KOPT-K1 (cell line): ENCODE measurements around the gene ENOX1.
A peak's percentile ranks its signal among the peaks of the same experiment; 100 is the strongest.

Source experiments
- H3K27ac ChIP-seq: fragments of 200-600 bp; sonication (generic); 2 replicates; pipeline ENCODE4 v1.5.1; 2016; ENCODE audit warnings: antibody characterized with exemption, mild to moderate bottlenecking, low read depth, low read length; ENCODE audit not compliant: poor library complexity, severe bottlenecking
- H3K36me3 ChIP-seq: fragments of 200-600 bp; sonication (generic); 2 replicates; pipeline ENCODE4 v1.5.1; 2017; ENCODE audit warnings: antibody characterized with exemption, mild to moderate bottlenecking, low read length, moderate library complexity; ENCODE audit not compliant: insufficient read depth
- H3K9me3 ChIP-seq: fragments of 200-600 bp; sonication (generic); 2 replicates; pipeline ENCODE4 v1.5.1; 2017; ENCODE audit warnings: antibody characterized with exemption, low read length, mild to moderate bottlenecking; ENCODE audit not compliant: insufficient read depth, poor library complexity, severe bottlenecking

ENOX1 gene

DNA sequence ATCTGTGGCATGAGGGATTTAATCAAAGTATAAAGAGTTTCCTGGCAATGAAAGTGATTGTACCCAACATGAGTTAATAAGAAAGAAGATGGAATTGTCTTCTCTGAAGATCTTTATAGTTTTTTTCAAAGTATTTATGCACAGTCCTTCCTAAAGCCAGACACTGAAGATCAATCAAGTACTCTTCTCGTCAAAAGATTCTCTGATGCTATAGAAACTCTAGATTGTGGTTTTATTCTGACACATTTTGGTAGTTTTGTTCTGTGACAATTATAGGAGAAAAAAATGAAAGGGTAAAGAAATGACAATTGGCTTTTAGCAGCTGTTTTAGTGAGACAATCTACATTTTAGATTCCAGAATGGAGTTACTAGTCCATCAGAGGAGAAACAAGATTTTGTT, 10.4 kb upstream of the ENOX1 start:
- H3K36me3 ChIP-seq = no peaks in the 10 kb centered on the region
- H3K9me3 ChIP-seq = no peaks in the 10 kb centered on the region
- no peak overlapping the region for H3K27ac ChIP-seq

DNA sequence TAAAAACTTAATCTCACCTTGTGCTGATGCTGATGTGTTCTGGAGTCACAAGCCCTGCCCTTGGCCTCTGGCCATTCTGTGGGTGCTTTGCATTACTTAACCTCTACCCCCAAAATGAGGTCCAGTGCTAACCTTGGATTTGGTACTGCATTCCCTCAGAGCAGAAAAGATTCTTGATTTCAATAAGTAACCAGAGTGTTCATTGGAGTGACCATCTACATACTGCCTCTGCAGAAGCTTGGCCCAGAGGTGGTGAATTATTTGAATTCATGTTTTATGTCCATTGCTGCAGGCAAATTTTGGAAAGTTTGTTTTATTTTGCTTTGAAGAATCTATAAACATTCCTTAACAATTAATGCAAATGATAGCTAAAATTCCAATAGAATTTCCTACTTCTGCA, 7.6 kb upstream of the ENOX1 start:
- no peak overlapping the region for H3K27ac ChIP-seq
- no peaks in the 10 kb centered on the region for H3K9me3 ChIP-seq
- H3K36me3 ChIP-seq = no peaks in the 10 kb centered on the region

DNA sequence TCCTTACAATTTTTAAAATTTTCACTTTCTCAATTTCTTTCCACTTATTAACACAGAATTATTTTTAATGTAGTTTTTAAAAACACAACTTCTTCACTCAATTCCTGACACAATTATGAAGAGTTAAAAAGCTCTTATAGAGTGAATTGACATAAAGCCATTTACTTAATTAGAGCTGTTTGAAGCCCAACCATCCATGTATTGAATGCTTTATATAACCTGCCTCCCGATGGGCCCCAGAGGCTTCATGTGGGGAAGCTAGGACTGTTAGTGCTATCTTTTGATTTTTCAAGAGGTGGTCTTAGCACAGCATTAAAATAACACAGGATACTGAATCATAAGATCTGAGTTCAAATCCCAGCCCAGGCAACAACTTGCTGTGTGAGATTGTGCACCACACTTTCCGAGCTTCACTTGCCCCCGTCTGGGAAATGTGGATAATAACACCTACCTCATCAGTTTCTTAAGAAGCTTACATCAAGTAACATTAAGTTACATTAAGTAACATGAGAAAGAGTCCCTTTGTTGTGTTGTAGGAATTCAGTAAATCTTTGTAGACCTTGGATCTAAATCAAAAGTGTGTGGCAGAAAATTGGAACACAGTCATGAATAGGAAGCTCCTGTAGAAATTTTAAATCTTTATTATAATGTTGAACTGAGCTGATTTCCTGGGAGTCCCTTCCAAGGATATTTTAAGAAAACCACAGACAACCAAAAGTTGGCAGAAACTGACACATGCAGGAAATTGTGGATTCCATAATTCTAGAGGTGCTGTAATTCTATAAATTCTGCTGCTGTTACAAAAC, 5.5 kb upstream of the ENOX1 start:
- Histone ChIP-seq H3K9me3 (no peaks in the 10 kb centered on the region), H3K36me3 (no peaks in the 10 kb centered on the region), H3K27ac (no peak overlapping the region)

DNA sequence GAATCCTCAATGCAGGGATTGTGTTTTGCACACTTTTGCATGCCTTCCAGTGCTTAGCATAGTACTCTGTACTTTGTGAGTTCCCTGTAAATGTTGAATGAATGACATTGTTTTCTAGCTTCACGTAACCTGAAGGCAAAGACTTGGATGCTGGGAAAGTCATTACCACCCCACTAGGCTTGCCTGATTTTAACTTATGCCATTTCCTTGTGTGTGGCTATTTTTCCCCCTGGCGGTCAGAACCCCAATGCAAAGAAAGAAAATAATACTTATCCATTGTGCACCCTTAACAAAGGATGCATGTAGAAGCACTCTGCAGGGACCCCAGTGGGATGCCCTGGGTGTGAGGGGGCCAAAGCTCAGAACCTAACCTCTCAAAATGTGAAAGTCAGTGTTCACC, 1.2 kb upstream of the ENOX1 start:
- Histone ChIP-seq H3K9me3 (no peaks in the 10 kb centered on the region), H3K36me3 (no peaks in the 10 kb centered on the region), H3K27ac (no peak overlapping the region)

DNA sequence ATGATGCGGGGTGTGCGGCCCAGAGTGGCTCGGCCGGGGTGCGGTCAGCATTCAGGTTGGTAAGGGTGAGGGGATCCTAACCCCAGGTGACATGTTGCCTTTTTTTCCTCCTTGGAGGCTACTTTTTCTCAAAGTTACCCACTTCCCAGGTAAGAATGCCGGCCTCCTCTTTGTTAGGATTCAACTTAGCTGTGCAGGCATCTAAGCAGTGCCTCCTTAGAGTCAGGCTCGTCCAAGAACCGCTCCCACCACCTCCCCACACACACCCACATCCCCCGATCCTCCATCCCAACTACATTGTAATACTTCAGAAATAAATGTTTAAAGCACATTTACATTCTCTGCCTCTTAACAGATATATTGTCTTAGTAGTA, 733 bp upstream of the ENOX1 start:
- no peaks in the 10 kb centered on the region for H3K36me3 ChIP-seq
- no peaks in the 10 kb centered on the region for H3K9me3 ChIP-seq
- H3K27ac ChIP-seq = peak overlapping the region; percentile 27

DNA sequence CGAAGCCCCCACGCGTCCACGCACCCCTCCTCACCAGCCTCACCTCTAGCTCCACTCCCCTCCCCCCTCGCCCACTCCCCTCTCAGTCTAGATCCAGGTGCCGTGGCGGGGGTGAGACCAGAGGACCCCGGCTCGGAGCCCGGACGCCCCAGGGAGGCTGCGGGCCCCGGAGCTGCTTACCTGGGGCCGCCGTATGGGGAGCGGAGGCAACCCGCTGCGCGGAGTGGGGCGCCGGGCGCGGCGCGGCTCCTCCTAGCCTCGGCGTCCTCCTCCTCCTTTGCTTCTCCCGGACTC, 353 bp downstream of the ENOX1 start:
- Histone ChIP-seq H3K36me3 (no peaks in the 10 kb centered on the region), H3K27ac (no peak overlapping the region), H3K9me3 (no peaks in the 10 kb centered on the region)

DNA sequence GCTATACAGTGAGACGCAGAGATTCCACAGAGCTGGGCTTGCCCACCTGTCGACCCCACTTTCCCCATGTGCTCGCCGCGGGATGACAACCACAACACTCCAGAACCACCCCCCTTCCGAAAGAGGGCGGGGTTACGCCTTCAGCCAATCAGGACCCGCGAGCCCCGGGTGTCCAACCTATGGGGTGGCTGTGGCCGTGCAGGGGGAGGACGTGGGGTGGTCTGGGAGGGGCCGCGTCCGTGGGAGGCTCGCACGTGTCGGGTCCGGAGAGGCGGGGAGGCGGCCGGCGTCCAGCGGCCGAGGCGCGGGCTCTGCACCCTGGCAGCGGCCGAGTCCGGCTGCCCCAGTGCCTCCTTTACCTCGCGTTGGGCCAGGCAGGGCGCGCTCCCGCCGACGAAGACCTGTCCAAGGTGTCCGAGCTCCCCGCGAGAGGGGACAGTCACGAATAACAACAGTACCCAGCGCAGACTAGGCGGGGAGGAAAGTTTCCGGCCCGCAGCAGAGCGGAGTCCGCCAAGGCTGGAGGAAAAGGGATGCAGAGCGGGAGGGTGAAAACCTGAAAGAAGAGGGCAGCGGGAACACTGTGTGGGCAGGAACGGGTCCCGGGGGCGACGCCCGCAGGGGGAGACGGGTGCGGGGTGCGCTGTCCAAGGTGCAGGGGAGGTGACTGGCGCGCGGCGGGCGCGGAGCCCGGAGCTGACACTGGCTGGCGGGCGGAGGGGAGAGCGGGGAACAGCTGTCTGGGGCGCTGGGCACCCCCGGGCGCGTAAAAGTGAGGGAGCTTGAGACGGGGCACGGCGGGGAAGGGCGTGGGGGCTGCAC, 911 bp downstream of the ENOX1 start:
- Histone ChIP-seq H3K36me3 (no peaks in the 10 kb centered on the region), H3K9me3 (no peaks in the 10 kb centered on the region)

DNA sequence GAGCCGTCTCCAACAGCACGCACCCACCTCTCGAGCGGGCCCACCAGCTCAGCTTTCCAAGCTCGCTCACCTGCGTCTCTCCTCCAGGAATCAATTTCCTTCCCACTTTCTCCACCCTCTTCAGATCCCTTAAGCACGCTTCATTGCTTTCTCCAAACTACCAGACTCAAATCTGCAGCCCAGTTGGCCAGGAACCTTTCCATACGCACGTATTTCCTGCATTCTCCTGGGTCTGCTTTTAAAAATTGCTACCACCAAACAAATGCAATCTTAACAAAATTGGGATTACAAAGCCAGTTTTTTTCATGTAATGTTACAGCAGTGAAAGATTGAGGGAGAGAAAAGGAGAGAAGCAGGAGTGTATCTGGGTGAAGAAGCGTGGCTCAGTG, 1.5 kb downstream of the ENOX1 start:
- Histone ChIP-seq H3K9me3 (no peaks in the 10 kb centered on the region), H3K27ac (no peak overlapping the region), H3K36me3 (no peaks in the 10 kb centered on the region)

More for the DNA sequence above, 911 bp downstream of the ENOX1 start:
- H3K27ac ChIP-seq = no peak overlapping the region

DNA sequence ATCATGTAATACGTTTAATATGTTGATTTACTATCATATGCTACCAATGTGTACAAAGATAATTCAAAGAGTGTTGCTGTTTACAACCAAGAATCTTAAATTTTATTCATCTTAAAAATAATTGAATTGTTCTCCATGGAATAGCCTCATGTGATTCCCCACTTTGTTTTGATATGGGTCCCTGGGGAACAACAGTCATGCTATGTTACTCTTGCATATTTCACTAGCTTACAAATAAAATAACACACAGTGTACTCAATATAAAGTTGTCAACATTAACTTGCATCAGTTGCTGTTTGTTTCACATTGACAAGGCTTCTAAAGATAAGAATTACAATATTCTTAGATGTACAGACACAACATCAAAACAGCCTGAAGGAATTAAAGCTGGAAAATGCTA, 2.3 kb downstream of the ENOX1 start:
- H3K9me3 ChIP-seq = no peaks in the 10 kb centered on the region
- no peaks in the 10 kb centered on the region for H3K36me3 ChIP-seq
- H3K27ac ChIP-seq = no peak overlapping the region

DNA sequence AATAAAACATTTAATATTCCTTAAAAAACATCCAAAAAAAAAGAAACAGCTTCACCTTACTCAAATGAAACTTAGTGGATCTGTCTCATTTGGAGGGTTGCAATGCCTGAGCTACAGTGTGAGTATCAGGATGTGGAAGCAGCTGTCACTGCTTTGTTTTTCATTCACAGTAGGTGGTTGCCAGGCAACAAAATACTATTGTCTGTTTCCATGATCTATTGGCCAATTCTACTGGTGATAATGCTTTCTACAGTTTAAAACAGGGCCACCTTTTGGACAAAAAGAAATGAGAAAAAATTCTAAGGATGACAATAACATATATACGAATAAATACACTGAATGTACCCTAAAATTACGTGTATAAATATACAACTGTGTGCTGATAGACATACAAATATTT, 3.0 kb downstream of the ENOX1 start:
- no peak overlapping the region for H3K27ac ChIP-seq
- H3K9me3 ChIP-seq = no peaks in the 10 kb centered on the region
- no peaks in the 10 kb centered on the region for H3K36me3 ChIP-seq

DNA sequence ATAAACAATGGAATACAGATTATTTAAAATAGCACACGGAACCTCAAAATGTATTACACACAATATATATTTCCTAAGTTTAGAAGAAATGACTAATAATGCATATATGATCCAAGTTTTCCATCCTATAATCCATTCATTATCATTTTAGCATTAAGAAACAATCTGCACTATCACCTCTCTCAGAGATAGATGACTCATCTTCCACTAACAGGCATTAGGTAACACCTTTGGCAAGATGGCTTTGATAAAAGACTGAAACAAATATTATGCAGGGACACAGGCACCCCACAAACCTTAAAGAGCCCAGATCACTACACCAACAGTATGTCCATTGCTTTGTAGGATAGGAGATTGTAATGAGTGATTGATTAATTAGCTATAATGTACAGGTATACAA, 4.1 kb downstream of the ENOX1 start:
- H3K36me3 ChIP-seq = no peaks in the 10 kb centered on the region
- H3K27ac ChIP-seq = no peak overlapping the region
- no peaks in the 10 kb centered on the region for H3K9me3 ChIP-seq

DNA sequence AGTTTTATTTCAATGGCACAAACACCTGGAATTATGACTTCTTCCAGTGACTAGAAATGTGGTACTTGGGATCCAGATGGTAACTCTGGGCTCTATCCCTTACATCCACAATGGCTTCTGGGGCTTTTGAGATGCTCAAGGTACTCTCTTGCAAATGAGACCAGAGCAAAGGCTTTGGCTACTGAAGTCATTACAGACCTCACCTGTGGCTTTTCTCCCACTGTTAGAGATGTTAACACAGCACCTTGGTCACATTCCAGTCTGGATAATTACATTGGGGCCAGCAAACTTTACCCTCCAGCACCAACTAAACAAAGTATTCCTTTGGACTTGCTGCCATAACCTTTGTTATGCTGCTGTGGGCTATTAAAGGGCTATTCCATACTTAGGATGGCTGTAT, 6.1 kb downstream of the ENOX1 start:
- Histone ChIP-seq H3K36me3 (no peaks in the 10 kb centered on the region), H3K9me3 (no peaks in the 10 kb centered on the region), H3K27ac (no peak overlapping the region)

DNA sequence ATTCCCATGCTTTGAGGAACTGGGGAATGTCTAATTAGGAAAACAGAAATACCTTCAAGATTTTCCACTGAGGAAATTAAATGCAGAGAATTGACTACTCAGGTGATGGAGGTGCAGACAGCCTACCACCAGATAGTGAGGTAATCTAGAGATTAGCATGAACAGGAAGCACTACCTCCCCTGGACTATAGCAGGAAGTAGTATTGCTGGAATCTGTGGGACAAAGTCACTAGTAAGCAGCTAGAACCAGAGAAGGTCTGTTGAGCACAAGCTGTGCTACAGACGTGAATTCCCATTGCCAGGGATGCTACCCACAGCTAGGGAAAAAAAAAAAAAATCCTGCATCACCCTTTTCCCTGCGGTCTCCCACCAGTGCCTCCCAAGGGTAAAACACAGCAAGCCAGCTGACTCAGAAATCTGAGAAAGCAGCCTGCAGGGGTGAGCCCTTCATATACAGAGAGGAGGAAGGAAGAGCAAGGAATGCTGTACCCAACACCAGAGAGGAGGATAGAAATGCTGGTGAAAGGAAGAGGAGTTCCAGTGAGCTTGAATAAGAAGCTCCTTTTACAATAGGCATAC, 10.2 kb downstream of the ENOX1 start:
- Histone ChIP-seq H3K27ac (no peak overlapping the region), H3K36me3 (no peaks in the 10 kb centered on the region), H3K9me3 (no peaks in the 10 kb centered on the region)

DNA sequence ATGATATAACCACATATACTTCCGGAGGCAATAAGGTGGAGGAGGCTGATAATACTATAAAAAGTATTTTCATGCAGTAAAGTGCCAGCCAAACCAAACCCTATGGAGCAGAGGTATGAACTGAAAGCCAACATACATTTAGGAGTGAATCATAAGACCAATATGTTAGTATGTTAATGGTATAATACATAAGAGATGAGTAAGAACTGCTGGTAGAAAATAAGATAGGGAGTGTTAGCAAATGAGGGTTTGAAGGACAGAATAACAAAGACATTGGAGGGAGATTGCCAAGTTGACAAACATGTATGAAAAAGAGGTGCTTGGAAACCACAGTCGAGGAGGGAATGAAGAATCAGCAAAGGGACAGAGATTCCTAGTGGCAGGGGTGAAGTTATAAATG, 10.8 kb downstream of the ENOX1 start:
- no peaks in the 10 kb centered on the region for H3K36me3 ChIP-seq
- H3K27ac ChIP-seq = no peak overlapping the region
- H3K9me3 ChIP-seq = no peaks in the 10 kb centered on the region

DNA sequence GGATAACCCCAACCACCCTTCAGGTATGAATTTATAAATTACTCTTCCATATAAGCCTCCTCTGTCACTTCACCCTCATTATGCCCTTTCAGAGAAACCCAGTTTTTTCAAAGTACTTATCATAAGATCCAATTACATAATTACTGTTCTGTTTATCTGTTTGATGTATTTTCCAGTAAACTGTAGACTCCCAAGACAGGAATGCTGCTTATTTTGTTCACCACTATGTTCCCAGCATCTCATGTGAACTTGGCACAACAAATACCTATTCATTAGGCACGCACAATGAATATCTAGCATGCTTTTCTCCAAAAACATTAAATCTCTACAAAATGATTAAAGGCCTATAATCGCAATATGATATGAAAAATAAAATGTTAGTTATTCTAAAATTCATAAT, 13.2 kb downstream of the ENOX1 start:
- Histone ChIP-seq H3K36me3 (no peaks in the 10 kb centered on the region), H3K27ac (no peak overlapping the region), H3K9me3 (no peaks in the 10 kb centered on the region)

DNA sequence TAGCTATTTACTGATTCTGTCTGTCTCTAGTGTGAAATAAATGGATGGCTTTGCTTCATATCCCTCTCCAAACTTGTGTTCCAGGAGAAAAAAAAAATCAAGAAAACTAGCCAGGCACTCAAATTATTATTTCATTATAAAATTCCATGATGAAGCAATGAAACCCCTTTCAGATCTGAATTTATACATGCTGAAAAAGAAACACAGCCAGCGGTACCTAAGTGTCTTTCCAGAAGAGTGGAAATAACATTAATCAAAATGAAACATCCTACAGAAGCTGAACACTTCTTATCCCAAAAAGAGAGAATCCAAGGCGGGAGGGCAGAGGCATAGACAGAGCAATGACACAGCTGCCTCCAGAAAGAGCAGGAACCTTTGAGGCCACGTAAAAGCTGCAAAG, 15.9 kb downstream of the ENOX1 start:
- H3K36me3 ChIP-seq = no peaks in the 10 kb centered on the region
- H3K9me3 ChIP-seq = no peaks in the 10 kb centered on the region
- no peak overlapping the region for H3K27ac ChIP-seq
